H9 (cell line): Measurements from ENCODE around the gene LAMP2. TPM values are rescaled to one million over a fixed set of nuclear protein-coding genes. Genes with fewer than 3 reads are reported as not detected.

Experiments used
- DNase-seq: peaks from one replicate; pipeline ENCODE4 v3.0.0-alpha.2; 2017
- H2AFZ ChIP-seq: one replicate; pipeline ENCODE4 v1.6.1; 2013; ENCODE audit warnings: mild to moderate bottlenecking, low read length, control low read depth, moderate library complexity
- H2AK5ac ChIP-seq: 2 replicates; pipeline ENCODE4 v1.6.1; 2013; ENCODE audit warnings: low read length, control low read depth, mixed read lengths; ENCODE audit not compliant: insufficient read length
- H2BK120ac ChIP-seq: one replicate; pipeline ENCODE4 v1.6.1; 2013; ENCODE audit warnings: low read depth, mild to moderate bottlenecking, low read length, control low read depth, inconsistent platforms; ENCODE audit not compliant: poor library complexity, severe bottlenecking
- H2BK12ac ChIP-seq: 2 replicates; pipeline ENCODE4 v1.6.1; 2013; ENCODE audit warnings: low read length, control low read depth, mixed read lengths, low read depth; ENCODE audit not compliant: insufficient read length
- H2BK15ac ChIP-seq: 2 replicates; pipeline ENCODE4 v1.6.1; 2013; ENCODE audit warnings: low read depth, low read length, control low read depth
- H2BK20ac ChIP-seq: one replicate; pipeline ENCODE4 v1.6.1; 2013; ENCODE audit warnings: low read depth, mild to moderate bottlenecking, low read length, control low read depth, inconsistent platforms; ENCODE audit not compliant: poor library complexity, severe bottlenecking
- H2BK5ac ChIP-seq: 2 replicates; pipeline ENCODE4 v1.6.1; 2013; ENCODE audit warnings: low read length, control low read depth, mixed read lengths; ENCODE audit not compliant: insufficient read length
- H3K14ac ChIP-seq: 2 replicates; pipeline ENCODE4 v1.6.1; 2013; ENCODE audit warnings: low read length, control low read depth; ENCODE audit not compliant: insufficient read depth
- H3K18ac ChIP-seq: 2 replicates; pipeline ENCODE4 v1.6.1; 2013; ENCODE audit warnings: low read depth, mild to moderate bottlenecking, mixed read lengths, low read length, control low read depth; ENCODE audit not compliant: insufficient read length
- H3K23ac ChIP-seq: 2 replicates; pipeline ENCODE4 v1.6.1; 2013; ENCODE audit warnings: low read length, control low read depth, mixed read lengths, low read depth; ENCODE audit not compliant: insufficient read length
- H3K23me2 ChIP-seq: 2 replicates; pipeline ENCODE4 v1.6.1; 2013; ENCODE audit warnings: low read depth, mild to moderate bottlenecking, mixed read lengths, low read length, control low read depth; ENCODE audit not compliant: insufficient read length, poor library complexity, severe bottlenecking
- H3K27ac ChIP-seq: 2 replicates; pipeline ENCODE4 v1.5.1; 2013; ENCODE audit warnings: low read length, control low read depth, mixed read lengths, low read depth; ENCODE audit not compliant: insufficient read length
- H3K27me3 ChIP-seq: 2 replicates; pipeline ENCODE4 v1.6.1; 2013; ENCODE audit warnings: low read length, control low read depth, inconsistent platforms; ENCODE audit not compliant: insufficient read depth
- H3K4ac ChIP-seq: 2 replicates; pipeline ENCODE4 v1.6.1; 2013; ENCODE audit warnings: low read depth, mild to moderate bottlenecking, control low read depth, inconsistent platforms, low read length, moderate library complexity
- H3K4me1 ChIP-seq: 2 replicates; pipeline ENCODE4 v1.6.1; 2013; ENCODE audit warnings: low read length, control low read depth, inconsistent platforms; ENCODE audit not compliant: insufficient read depth
- H3K4me2 ChIP-seq: 2 replicates; pipeline ENCODE4 v1.6.1; 2013; ENCODE audit warnings: low read length, control low read depth, mixed read lengths; ENCODE audit not compliant: insufficient read length, insufficient read depth
- H3K56ac ChIP-seq: 2 replicates; pipeline ENCODE4 v1.6.1; 2013; ENCODE audit warnings: low read depth, mild to moderate bottlenecking, mixed read lengths, low read length, control low read depth; ENCODE audit not compliant: insufficient read length
- H3K79me1 ChIP-seq: 2 replicates; pipeline ENCODE4 v1.6.1; 2013; ENCODE audit warnings: low read depth, mild to moderate bottlenecking, moderate library complexity, low read length, control low read depth, inconsistent platforms; ENCODE audit not compliant: insufficient read depth, poor library complexity, severe bottlenecking
- H3K79me2 ChIP-seq: 2 replicates; pipeline ENCODE4 v1.6.1; 2013; ENCODE audit warnings: low read length, control low read depth, inconsistent platforms; ENCODE audit not compliant: insufficient read depth
- H3K9ac ChIP-seq: 2 replicates; pipeline ENCODE4 v1.6.1; 2013; ENCODE audit warnings: low read length, control low read depth, mixed read lengths; ENCODE audit not compliant: insufficient read length; ENCODE audit errors: extremely low read depth
- H3K9me3 ChIP-seq: one replicate; pipeline ENCODE4 v1.6.1; 2013; ENCODE audit warnings: low read depth, low read length, inconsistent platforms; ENCODE audit not compliant: control insufficient read depth
- H3T11ph ChIP-seq: one replicate; pipeline ENCODE4 v1.6.1; 2013; ENCODE audit warnings: mild to moderate bottlenecking, low read length, control low read depth, inconsistent platforms
- H4K20me1 ChIP-seq: one replicate; pipeline ENCODE4 v1.6.1; 2013; ENCODE audit not compliant: control insufficient read depth, insufficient read length, insufficient read depth
- H4K5ac ChIP-seq: 2 replicates; pipeline ENCODE4 v1.6.1; 2013; ENCODE audit warnings: low read depth, mild to moderate bottlenecking, mixed read lengths, low read length, control low read depth; ENCODE audit not compliant: insufficient read length
- H4K8ac ChIP-seq: replicated peaks from 2 replicates; pipeline ENCODE4 v1.6.1; 2013; ENCODE audit warnings: low read length, control low read depth, mixed read lengths, low read depth; ENCODE audit not compliant: insufficient read length
- H4K91ac ChIP-seq: 2 replicates; pipeline ENCODE4 v1.6.1; 2013; ENCODE audit warnings: low read depth, mild to moderate bottlenecking, moderate library complexity, mixed read lengths, low read length, control low read depth; ENCODE audit not compliant: insufficient read length
- H3K27ac Mint-ChIP-seq, 3 experiments: 2 replicates in 2 of 3; 3 replicates in 1 of 3; pipeline ENCODE4 v1.8.0; 2020 to 2021; ENCODE audit warnings: mixed read lengths in 3 of 3, mild to moderate bottlenecking in 1 of 3, moderate library complexity in 1 of 3
- H3K27me3 Mint-ChIP-seq: 2 replicates; pipeline ENCODE4 v1.8.0; 2021; ENCODE audit warnings: low read depth, mild to moderate bottlenecking, moderate library complexity, mixed read lengths
- H3K36me3 Mint-ChIP-seq, 3 experiments: 2 replicates in 2 of 3; 3 replicates in 1 of 3; pipeline ENCODE4 v1.8.0; 2020 to 2021; ENCODE audit warnings: low read depth in 3 of 3, mixed read lengths in 3 of 3; ENCODE audit not compliant: insufficient read depth in 1 of 3
- H3K4me1 Mint-ChIP-seq, 2 experiments: 2 replicates each; pipeline ENCODE4 v1.8.0; 2020; ENCODE audit warnings: mixed read lengths in 2 of 2
- H3K4me3 Mint-ChIP-seq, 2 experiments: 2 replicates in 1 of 2; 3 replicates in 1 of 2; pipeline ENCODE4 v1.8.0; 2020 to 2021; ENCODE audit warnings: mild to moderate bottlenecking in 2 of 2, mixed read lengths in 2 of 2, moderate library complexity in 1 of 2
- H3K9me3 Mint-ChIP-seq, 2 experiments: 2 replicates in 1 of 2; 3 replicates in 1 of 2; pipeline ENCODE4 v1.8.0; 2020; ENCODE audit warnings: mild to moderate bottlenecking in 2 of 2, mixed read lengths in 2 of 2, moderate library complexity in 1 of 2
- CTCF ChIP-seq: fragments of 200-600 bp; sonication (generic); conservative IDR thresholded peaks from 3 replicates; pipeline ENCODE4 v1.8.0; 2021; ENCODE audit warnings: antibody characterized with exemption, mild to moderate bottlenecking
- WGBS: extraction: QIAGEN DNeasy Blood & Tissue Kit; methylation state at CpG from one replicate; pipeline ENCODE4 v1.1.7; 2013; ENCODE audit warnings: missing lambda C conversion rate, low lambda C conversion rate, mixed read lengths; ENCODE audit not compliant: insufficient read length; ENCODE audit errors: extremely low coverage; 5-methylcytosine and 5-hydroxymethylcytosine counted together
- total RNA-seq: library from RNA; stranded (reverse); gene quantifications from 2 replicates; pipeline ENCODE4 v1.2.1, GENCODE V29; 2021

The LAMP2 gene
- total RNA-seq, 1 experiment from 2014 or later, result 27.7 TPM

- no peak overlapping the region for H3K4me2 ChIP-seq
- no peak overlapping the region for H4K5ac ChIP-seq
- H2AK5ac ChIP-seq, result no peak overlapping the region
- H3K27ac ChIP-seq, result no peak overlapping the region
- no peaks in the 10 kb centered on the region for H3K27me3 Mint-ChIP-seq
- H3K79me1 ChIP-seq, result no peaks in the 10 kb centered on the region
- H2BK12ac ChIP-seq, result no peak overlapping the region
- H3K9me3 ChIP-seq, result peaks cover 7% of the 10 kb centered on the region
- no peak overlapping the region for H2BK15ac ChIP-seq
- no peak overlapping the region for H3K23ac ChIP-seq
- H3K9me3 Mint-ChIP-seq, result peaks cover 39 to 42% of the 10 kb centered on the region in 2 experiments
- H3K18ac ChIP-seq, result no peak overlapping the region
- H2BK120ac ChIP-seq, result no peak overlapping the region
- H3T11ph ChIP-seq, result no peak overlapping the region
- no peak for DNase-seq
- H3K36me3 Mint-ChIP-seq, result peaks cover 1 to 20% (median 13%) of the 10 kb centered on the region in 3 experiments
- no peak overlapping the region for H3K4me3 Mint-ChIP-seq
- no peaks in the 10 kb centered on the region for H4K20me1 ChIP-seq
- no peak overlapping the region for H2BK5ac ChIP-seq
- H3K4ac ChIP-seq, result no peak overlapping the region
- H3K9ac ChIP-seq, result no peak overlapping the region
- no peak overlapping the region for H3K27ac Mint-ChIP-seq
- TF ChIP-seq CTCF, result no peak
- H3K4me1 Mint-ChIP-seq, result peaks cover 4% of the 10 kb centered on the region in 2 experiments; a peak in 3 of 4 replicates
- H3K4me1 ChIP-seq, result no peaks in the 10 kb centered on the region
- no peaks in the 10 kb centered on the region for H3K23me2 ChIP-seq
- H3K56ac ChIP-seq, result no peak overlapping the region
- no CpG with 5 or more reads among the region's 5 CpGs for WGBS
- H2BK20ac ChIP-seq, result no peak overlapping the region
- H4K8ac ChIP-seq, result no peak overlapping the region
- no peak overlapping the region for H4K91ac ChIP-seq
- no peaks in the 10 kb centered on the region for H3K27me3 ChIP-seq
- no peaks in the 10 kb centered on the region for H3K79me2 ChIP-seq
- H2AFZ ChIP-seq, result no peak overlapping the region
- H3K14ac ChIP-seq, result no peak overlapping the region
Observed at GRCh38 chrX:120453985-120454384, 15.1 kb downstream of the LAMP2 start.
